IMR-90 (cell line): Measurements from ENCODE around the gene EVA1C. TPM values are rescaled to one million over a fixed set of nuclear protein-coding genes. Genes with fewer than 3 reads are reported as not detected.

Experiments
- ATAC-seq: fragments of 200-7000 bp; cut with Tn5 transposase; 2 replicates; pipeline ENCODE4 v1.9.1; 2020; ENCODE audit warnings: low read depth, mild to moderate bottlenecking, moderate library complexity
- BruUV-seq: library from RNA; stranded (reverse); fragments of 400-500 nt; replicated peaks from 2 replicates; lab custom pipeline; 2021; lab: Mats Ljungman, UMichigan
- CTCF ChIA-PET: fragments of 300-600 bp; formaldehyde crosslinking; extraction: SDS; loops from one replicate; lab custom pipeline; 2021; ENCODE audit warnings: antibody characterized with exemption; lab: Yijun Ruan, JAX
- POLR2A ChIA-PET: fragments of 300-600 bp; sonication (Branson Sonifier 250); formaldehyde crosslinking; loops from one replicate; lab custom pipeline; 2022; ENCODE audit warnings: antibody characterized with exemption; ENCODE audit not compliant: unreplicated experiment; lab: Charles Lee
- DNase-seq: peaks from one replicate; pipeline ENCODE4 v3.0.0; 2013
- H2AFZ ChIP-seq: replicated peaks from 2 replicates; pipeline ENCODE3; 2013; ENCODE audit warnings: low read length, mild to moderate bottlenecking; ENCODE audit not compliant: poor library complexity
- H2AK5ac ChIP-seq: 2 replicates; pipeline ENCODE4 v1.6.1; 2013; ENCODE audit warnings: low read depth, low read length, inconsistent platforms
- H2AK9ac ChIP-seq: replicated peaks from 2 replicates; pipeline ENCODE3; 2013; ENCODE audit warnings: mild to moderate bottlenecking, low read depth, low read length, moderate library complexity; ENCODE audit not compliant: poor library complexity
- H2BK120ac ChIP-seq: 2 replicates; pipeline ENCODE4 v1.6.1; 2013; ENCODE audit warnings: low read depth, low read length, inconsistent platforms
- H2BK15ac ChIP-seq: 3 replicates; pipeline ENCODE4 v1.6.1; 2013; ENCODE audit warnings: low read depth, low read length, inconsistent platforms
- H2BK20ac ChIP-seq: 2 replicates; pipeline ENCODE4 v1.6.1; 2013; ENCODE audit warnings: low read depth, mild to moderate bottlenecking, inconsistent platforms, low read length, moderate library complexity
- H2BK5ac ChIP-seq: 2 replicates; pipeline ENCODE4 v1.6.1; 2013; ENCODE audit warnings: mild to moderate bottlenecking, low read depth, low read length, inconsistent platforms; ENCODE audit not compliant: poor library complexity, severe bottlenecking
- H3K14ac ChIP-seq: replicated peaks from 2 replicates; pipeline ENCODE4 v1.6.1; 2013; ENCODE audit warnings: low read depth, low read length, inconsistent platforms
- H3K18ac ChIP-seq: 2 replicates; pipeline ENCODE4 v1.6.1; 2013; ENCODE audit warnings: low read depth, low read length, control low read depth
- H3K23ac ChIP-seq: 2 replicates; pipeline ENCODE4 v1.6.1; 2013; ENCODE audit warnings: low read depth, low read length, inconsistent platforms
- H3K27ac ChIP-seq: 2 replicates; pipeline ENCODE4 v1.5.1; 2013; ENCODE audit warnings: mild to moderate bottlenecking, control low read depth, low read length; ENCODE audit not compliant: insufficient read depth
- H3K27me3 ChIP-seq: 2 replicates; pipeline ENCODE4 v1.6.1; 2013; ENCODE audit warnings: low read length; ENCODE audit not compliant: control insufficient read depth, insufficient read depth
- H3K36me3 ChIP-seq: 2 replicates; pipeline ENCODE4 v1.6.1; 2013; ENCODE audit warnings: low read length, mixed read lengths; ENCODE audit not compliant: control insufficient read depth, insufficient read depth
- H3K4ac ChIP-seq: 2 replicates; pipeline ENCODE4 v1.6.1; 2013; ENCODE audit warnings: low read depth, low read length, inconsistent platforms
- H3K4me1 ChIP-seq: 2 replicates; pipeline ENCODE4 v1.6.1; 2013; ENCODE audit warnings: low read length, mixed read lengths; ENCODE audit not compliant: control insufficient read depth, insufficient read depth
- H3K4me2 ChIP-seq: 2 replicates; pipeline ENCODE4 v1.6.1; 2013; ENCODE audit warnings: low read depth, mild to moderate bottlenecking, control low read depth, low read length, moderate library complexity
- H3K4me3 ChIP-seq: 2 replicates; pipeline ENCODE4 v1.5.1; 2013; ENCODE audit warnings: low read depth, mild to moderate bottlenecking, control low read depth, low read length, moderate library complexity; ENCODE audit not compliant: insufficient read depth
- H3K56ac ChIP-seq: 2 replicates; pipeline ENCODE4 v1.6.1; 2013; ENCODE audit warnings: low read length, inconsistent platforms; ENCODE audit not compliant: insufficient read depth; ENCODE audit errors: extremely low read depth
- H3K79me1 ChIP-seq, 2 experiments: 2 replicates each; pipeline ENCODE4 v1.6.1; 2013; ENCODE audit warnings: low read length in 2 of 2, inconsistent platforms in 1 of 2, low read depth in 1 of 2
- H3K9ac ChIP-seq: 2 replicates; pipeline ENCODE4 v1.6.1; 2013; ENCODE audit warnings: low read depth, low read length, control low read depth
- H3K9me1 ChIP-seq: 2 replicates; pipeline ENCODE4 v1.6.1; 2013; ENCODE audit warnings: low read length, inconsistent platforms; ENCODE audit not compliant: insufficient read depth
- H3K9me3 ChIP-seq: 2 replicates; pipeline ENCODE4 v1.6.1; 2013; ENCODE audit warnings: low read length; ENCODE audit not compliant: control insufficient read depth, insufficient read depth
- H4K20me1 ChIP-seq: 2 replicates; pipeline ENCODE4 v1.6.1; 2013; ENCODE audit warnings: low read length, inconsistent platforms; ENCODE audit not compliant: insufficient read depth
- H4K5ac ChIP-seq: 2 replicates; pipeline ENCODE4 v1.6.1; 2013; ENCODE audit warnings: mild to moderate bottlenecking, low read depth, low read length, control low read depth
- H4K8ac ChIP-seq, 2 experiments: 2 replicates each; pipeline ENCODE4 v1.6.1; 2013; ENCODE audit warnings: low read depth in 2 of 2, low read length in 2 of 2, control low read depth in 1 of 2, inconsistent platforms in 1 of 2
- H4K91ac ChIP-seq: 2 replicates; pipeline ENCODE4 v1.6.1; 2013; ENCODE audit warnings: low read depth, low read length, inconsistent platforms; ENCODE audit not compliant: insufficient read depth
- CTCF ChIP-seq: conservative IDR thresholded peaks from 2 replicates; pipeline ENCODE4 v1.5.1; 2012; ENCODE audit warnings: mild to moderate bottlenecking, low read depth, low read length, improper control_type of control experiment
- FOS ChIP-seq: fragments of 150-350 bp; IDR thresholded peaks from 2 replicates; pipeline ENCODE4 v1.6.1; 2016; ENCODE audit warnings: low read depth, low read length
- NFE2L2 ChIP-seq: fragments of 150-350 bp; IDR thresholded peaks from 2 replicates; pipeline ENCODE4 v1.6.1; 2016; ENCODE audit warnings: low read depth, mild to moderate bottlenecking, low read length
- POLR2A ChIP-seq: IDR thresholded peaks from 2 replicates; pipeline ENCODE4 v1.6.1; 2012; ENCODE audit warnings: mild to moderate bottlenecking, low read depth, low read length
- WGBS, 2 experiments: methylation state at CpG; one replicate each; pipeline versions ENCODE4 v1.1.5 to v1.1.7; 2013; ENCODE audit warnings: missing lambda C conversion rate in 2 of 2; ENCODE audit not compliant: insufficient read length in 1 of 2; ENCODE audit errors: extremely low coverage in 2 of 2; 5-methylcytosine and 5-hydroxymethylcytosine counted together
- dilution Hi-C: fragments of 300-500 bp; cut with HindIII; formaldehyde crosslinking; loops from one replicate; pipeline ENCODE4 v1.14.3; 2018; ENCODE audit warnings: low sequenced_read_pairs; ENCODE audit not compliant: unreplicated experiment
- in situ Hi-C: fragments of 300-500 bp; cut with MboI; formaldehyde crosslinking; loops from 3 replicates; pipeline ENCODE4 v1.14.3; 2019; ENCODE audit warnings: low sequenced_read_pairs, inconsistent platforms, mixed read lengths
- intact Hi-C: fragments of 100-400 bp; cut with micrococcal nuclease; formaldehyde crosslinking; loops from 2 replicates; pipeline ENCODE4 v1.10.0; 2022
- polyA plus RNA-seq, 3 experiments: library from polyadenylated mRNA; depleted of rRNA; stranded (reverse); fragments of >200 nt; gene quantifications; 2 replicates each; pipeline ENCODE4 v1.2.3, GENCODE V29; 2012; ENCODE audit warnings: low replicate concordance in 1 of 3
- total RNA-seq: library from RNA; depleted of rRNA; stranded (reverse); fragments of >200 nt; gene quantifications from 2 replicates; pipeline ENCODE4 v1.2.3, GENCODE V29; 2012
- TF ChIP-seq, protein P1 (sequence below): fragments of 150-350 bp; IDR thresholded peaks from 2 replicates; pipeline ENCODE4 v1.6.1; 2017; ENCODE audit warnings: mild to moderate bottlenecking, antibody characterized with exemption, low read length, low read depth

EVA1C gene
- total and polyA plus RNA-seq, 2 of the 4 experiments (the other 2 are of a cell fraction): 0.72 to 1.1 TPM

GRCh38 chr21:32494934-32495709 lies 82.6 kb downstream of the EVA1C start:
- H3K18ac ChIP-seq: no peak overlapping the region
- intact Hi-C loops: loop anchor here (10.0 kb wide), 1 partner anchor 80 kb away; the partner anchor contains the start of gene EVA1C
- H3K4me1 ChIP-seq: peaks cover 5% of the 10 kb centered on the region
- in situ Hi-C loops: no loop called here
- H3K9me3 ChIP-seq: no peaks in the 10 kb centered on the region
- POLR2A ChIA-PET: no interaction called here
- H4K5ac ChIP-seq: no peak overlapping the region
- 0 out of 4 replicates have a peak overlapping the region, but pooled peaks of 1 of the 2 experiments have one; percentile 1 for H4K8ac ChIP-seq
- peak overlapping the region; percentile 18; the same call in 1 of the 2 replicates for H2AK5ac ChIP-seq
- no peaks in the 10 kb centered on the region for H4K20me1 ChIP-seq
- no peaks in the 10 kb centered on the region for H3K9me1 ChIP-seq
- H2AFZ ChIP-seq: no peak overlapping the region
- H3K4me3 ChIP-seq: no peak overlapping the region
- no peak overlapping the region for H3K14ac ChIP-seq
- no TSS peak for BruUV-seq
- DNase-seq: peak; percentile 79
- H3K36me3 ChIP-seq: no peaks in the 10 kb centered on the region
- no peaks in the 10 kb centered on the region for H3K27me3 ChIP-seq
- no peak overlapping the region for H3K4ac ChIP-seq
- no peak overlapping the region for H3K9ac ChIP-seq
- H2BK20ac ChIP-seq: no peak overlapping the region
- H3K23ac ChIP-seq: no peak overlapping the region
- dilution Hi-C loops: no loop called here
- H2BK15ac ChIP-seq: no peak overlapping the region
- ATAC-seq: peak; percentile 80
- no peak overlapping the region for H4K91ac ChIP-seq
- 0 out of 2 replicates have a peak overlapping the region, but pooled peaks have one; percentile 0 for H2BK120ac ChIP-seq
- no peaks in the 10 kb centered on the region for H3K79me1 ChIP-seq
- WGBS, 2 experiments: 46% methylated on average over 3 of the region's 10 CpGs; no CpG with 5 or more reads in 1 of the 2 experiments
- CTCF ChIA-PET: interaction anchor here (0.6 to 1.0 kb wide), 2 partner anchors 11 to 332 kb away, joined by 3 to 4 read pairs; no protein-coding TSS in a partner anchor
- no peak overlapping the region for H2BK5ac ChIP-seq
- no peak overlapping the region for H3K56ac ChIP-seq
- peak overlapping the region; percentile 4; the same call in 1 of the 2 replicates for H3K27ac ChIP-seq
- TF ChIP-seq, protein P1, sequence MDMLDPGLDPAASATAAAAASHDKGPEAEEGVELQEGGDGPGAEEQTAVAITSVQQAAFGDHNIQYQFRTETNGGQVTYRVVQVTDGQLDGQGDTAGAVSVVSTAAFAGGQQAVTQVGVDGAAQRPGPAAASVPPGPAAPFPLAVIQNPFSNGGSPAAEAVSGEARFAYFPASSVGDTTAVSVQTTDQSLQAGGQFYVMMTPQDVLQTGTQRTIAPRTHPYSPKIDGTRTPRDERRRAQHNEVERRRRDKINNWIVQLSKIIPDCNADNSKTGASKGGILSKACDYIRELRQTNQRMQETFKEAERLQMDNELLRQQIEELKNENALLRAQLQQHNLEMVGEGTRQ: peak; percentile 30; the same call in 1 of the 2 replicates
- TF ChIP-seq FOS (peak; percentile 49; the same call in 1 of the 2 replicates), POLR2A (no peak), NFE2L2 (peak; percentile 7; the same call in 1 of the 2 replicates), CTCF (no peak)
- no peak overlapping the region for H2AK9ac ChIP-seq
- no peak overlapping the region; the same call in 1 of the 2 replicates for H3K4me2 ChIP-seq
